Measurements from ENCODE around the gene GFPT2.

- TF ChIP-seq POLR2A (IDR thresholded peaks at IDR 0.05), result no peak
- TF ChIP-seq CTCF (IDR thresholded peaks at IDR 0.05), result no peak
Observed at GRCh38 chr5:180373454-180373853, 20.3 kb upstream of the GFPT2 start.
